ENCODE measurements around the gene ITGB1BP1. TPM values are rescaled to one million over a fixed set of nuclear protein-coding genes. Genes with fewer than 3 reads are reported as not detected.

The ITGB1BP1 gene
- total RNA-seq, 1 donor from 2014 or later, result 53.8 TPM

DNA sequence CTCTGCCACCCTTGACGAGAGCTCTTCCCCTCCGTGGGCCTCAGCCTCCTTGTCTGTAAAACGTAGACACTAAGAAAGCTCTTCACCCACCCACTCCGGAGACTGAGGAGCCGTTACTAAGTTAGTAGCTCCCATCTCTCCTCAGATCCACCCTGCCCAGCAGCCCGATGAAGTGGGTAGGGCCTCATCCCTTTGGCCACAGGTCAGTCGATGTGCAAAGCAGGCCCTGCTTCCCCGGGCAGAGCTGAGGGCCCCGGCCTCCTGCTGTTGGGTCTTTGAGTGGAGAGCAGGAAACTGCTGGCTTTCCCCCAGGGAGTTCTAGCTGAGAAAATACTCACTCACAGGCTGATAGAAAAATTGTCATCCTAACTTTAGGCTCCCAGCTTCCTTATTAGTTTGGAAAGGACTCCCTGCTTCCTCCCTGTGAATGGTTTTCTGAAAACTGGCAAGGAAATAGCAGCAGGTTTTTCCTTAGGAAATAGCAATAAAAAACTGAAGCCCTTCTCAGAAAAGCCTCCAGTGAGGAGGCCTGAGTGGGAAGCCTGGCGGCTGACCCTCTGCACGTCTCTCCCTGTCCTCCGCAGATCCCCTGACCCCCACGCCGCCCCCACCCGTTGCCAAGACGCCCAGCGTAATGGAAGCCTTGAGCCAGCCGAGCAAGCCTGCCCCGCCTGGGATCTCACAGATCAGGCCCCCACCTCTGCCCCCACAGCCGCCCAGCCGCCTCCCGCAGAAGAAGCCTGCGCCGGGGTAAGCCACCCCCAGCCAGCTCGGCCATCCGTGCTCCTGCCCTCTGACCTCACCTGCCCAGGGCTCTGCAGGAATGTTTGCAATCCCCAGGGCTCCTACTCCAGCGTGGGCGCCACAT, 30.2 kb downstream of the ITGB1BP1 start:
- DNase-seq (ENCODE audit: extremely low spot score in 2 of 2), result no peak
- peak overlapping the region; percentile 88 for H3K27ac ChIP-seq
- H3K27me3 ChIP-seq, result no peaks in the 10 kb centered on the region

GRCh38 chr2:9391961-9392720, 31.2 kb downstream of the ITGB1BP1 start:
- no peak overlapping the region for H3K4me3 ChIP-seq
- no peak for TF ChIP-seq POLR2AphosphoS5 (IDR thresholded peaks at IDR 0.05; ENCODE audit: insufficient read depth in 1 of 2, low read depth in 1 of 2)
- TF ChIP-seq, protein P1, sequence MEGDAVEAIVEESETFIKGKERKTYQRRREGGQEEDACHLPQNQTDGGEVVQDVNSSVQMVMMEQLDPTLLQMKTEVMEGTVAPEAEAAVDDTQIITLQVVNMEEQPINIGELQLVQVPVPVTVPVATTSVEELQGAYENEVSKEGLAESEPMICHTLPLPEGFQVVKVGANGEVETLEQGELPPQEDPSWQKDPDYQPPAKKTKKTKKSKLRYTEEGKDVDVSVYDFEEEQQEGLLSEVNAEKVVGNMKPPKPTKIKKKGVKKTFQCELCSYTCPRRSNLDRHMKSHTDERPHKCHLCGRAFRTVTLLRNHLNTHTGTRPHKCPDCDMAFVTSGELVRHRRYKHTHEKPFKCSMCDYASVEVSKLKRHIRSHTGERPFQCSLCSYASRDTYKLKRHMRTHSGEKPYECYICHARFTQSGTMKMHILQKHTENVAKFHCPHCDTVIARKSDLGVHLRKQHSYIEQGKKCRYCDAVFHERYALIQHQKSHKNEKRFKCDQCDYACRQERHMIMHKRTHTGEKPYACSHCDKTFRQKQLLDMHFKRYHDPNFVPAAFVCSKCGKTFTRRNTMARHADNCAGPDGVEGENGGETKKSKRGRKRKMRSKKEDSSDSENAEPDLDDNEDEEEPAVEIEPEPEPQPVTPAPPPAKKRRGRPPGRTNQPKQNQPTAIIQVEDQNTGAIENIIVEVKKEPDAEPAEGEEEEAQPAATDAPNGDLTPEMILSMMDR (IDR thresholded peaks at IDR 0.05), result no peak
- DNase-seq (ENCODE audit: extremely low spot score in 2 of 2), result no peak
- H3K36me3 ChIP-seq, result peaks cover 0 to 15% of the 10 kb centered on the region in 2 donors
- peak overlapping the region; percentile 88 for H3K27ac ChIP-seq
- H3K9me3 ChIP-seq, result no peaks in the 10 kb centered on the region
- H3K27me3 ChIP-seq, result no peaks in the 10 kb centered on the region
- peaks cover 23% of the 10 kb centered on the region for H3K4me1 ChIP-seq
- intact Hi-C loops (cut with DNase I), result no loop called here

More for the DNA sequence above, 30.2 kb downstream of the ITGB1BP1 start:
- H3K4me1 ChIP-seq, result peaks cover 25% of the 10 kb centered on the region
- intact Hi-C loops (cut with DNase I), result no loop called here
- TF ChIP-seq POLR2A (IDR thresholded peaks at IDR 0.05), result no peak
- TF ChIP-seq, protein P1 (IDR thresholded peaks at IDR 0.05), result no peak
- TF ChIP-seq POLR2AphosphoS5 (IDR thresholded peaks at IDR 0.05; ENCODE audit: insufficient read depth in 1 of 2, low read depth in 1 of 2), result peak in 1 of 2 donors; percentile 17
- peaks cover 0 to 15% of the 10 kb centered on the region in 2 donors for H3K36me3 ChIP-seq
- H3K9me3 ChIP-seq, result no peaks in the 10 kb centered on the region
- H3K4me3 ChIP-seq, result no peak overlapping the region

DNA sequence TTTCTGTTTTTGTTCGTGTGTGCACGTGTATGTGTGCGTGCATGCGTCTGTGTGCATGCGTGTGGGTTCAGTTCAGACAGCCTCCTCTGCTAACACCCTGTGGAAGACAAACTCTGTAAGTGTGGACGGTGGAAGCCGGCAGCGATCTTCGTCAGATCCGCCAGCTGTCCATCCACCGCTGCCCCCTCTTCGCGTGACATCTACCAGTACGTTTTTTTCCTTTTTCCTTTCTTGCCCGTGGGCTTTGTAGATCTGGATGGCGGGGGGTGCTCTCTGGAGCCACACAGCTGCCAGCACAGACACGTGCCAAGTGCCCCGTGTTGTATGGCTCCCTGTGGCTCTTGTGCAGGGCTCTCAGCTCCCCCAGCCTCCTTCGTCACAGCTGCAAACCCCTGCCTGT, 32.3 kb downstream of the ITGB1BP1 start:
- intact Hi-C loops (cut with DNase I), result no loop called here
- H3K36me3 ChIP-seq, result peaks cover 0 to 15% of the 10 kb centered on the region in 2 donors
- no peaks in the 10 kb centered on the region for H3K27me3 ChIP-seq

GRCh38 chr2:9390151-9390850, 33.0 kb downstream of the ITGB1BP1 start:
- H3K9me3 ChIP-seq, result no peaks in the 10 kb centered on the region
- no peak for TF ChIP-seq POLR2A (IDR thresholded peaks at IDR 0.05)
- TF ChIP-seq, protein P1 (IDR thresholded peaks at IDR 0.05), result no peak
- no peak for TF ChIP-seq POLR2AphosphoS5 (IDR thresholded peaks at IDR 0.05; ENCODE audit: insufficient read depth in 1 of 2, low read depth in 1 of 2)
- H3K4me1 ChIP-seq, result peaks cover 36% of the 10 kb centered on the region
- no peak overlapping the region for H3K4me3 ChIP-seq
- DNase-seq (ENCODE audit: extremely low spot score in 2 of 2), result no peak
- H3K27me3 ChIP-seq, result no peaks in the 10 kb centered on the region
- intact Hi-C loops (cut with DNase I), result no loop called here
- H3K36me3 ChIP-seq, result peaks cover 0 to 15% of the 10 kb centered on the region in 2 donors
- H3K27ac ChIP-seq, result peak overlapping the region; percentile 88

More for the DNA sequence above, 32.3 kb downstream of the ITGB1BP1 start:
- TF ChIP-seq POLR2A (IDR thresholded peaks at IDR 0.05) (no peak), POLR2AphosphoS5 (IDR thresholded peaks at IDR 0.05; ENCODE audit: insufficient read depth in 1 of 2, low read depth in 1 of 2) (no peak)
- TF ChIP-seq, protein P1 (IDR thresholded peaks at IDR 0.05), result no peak
- H3K9me3 ChIP-seq, result no peaks in the 10 kb centered on the region
- H3K27ac ChIP-seq, result peak overlapping the region; percentile 88
- H3K4me3 ChIP-seq, result no peak overlapping the region
- peaks cover 32% of the 10 kb centered on the region for H3K4me1 ChIP-seq
- DNase-seq (ENCODE audit: extremely low spot score in 2 of 2), result no peak

Measured in vagina (tissue), 2 donors.